ENCODE measurements around the gene XIRP2. TPM values are rescaled to one million over a fixed set of nuclear protein-coding genes. Genes with fewer than 3 reads are reported as not detected.
"Not testable (repeated sequence)": the region's sequence is repeated elsewhere in the genome, so short reads cannot be mapped to it uniquely, and the experiment has no call there.

XIRP2 gene
- total and polyA plus RNA-seq, 7 experiments from 2014 or later = not detected

GRCh38 chr2:167258712-167259111 lies 370.4 kb downstream of the XIRP2 start:
- no peaks in the 10 kb centered on the region for H3K27me3 ChIP-seq (ENCODE audit: control insufficient read depth in 2 of 2, insufficient read depth in 2 of 2, low read length in 2 of 2)
- no peaks in the 10 kb centered on the region for H3K4me1 ChIP-seq (ENCODE audit: control insufficient read depth in 2 of 2, insufficient read depth in 2 of 2, low read length in 2 of 2)
- no peak for ATAC-seq
- POLR2A ChIA-PET = no interaction called here
- DNase-seq = no peak
- Mint-ChIP-seq H3K4me1 (no peaks in the 10 kb centered on the region), H3K9me3 (peaks cover 0 to 3% (median 0%) of the 10 kb centered on the region in 11 donors), H3K36me3 (no peaks in the 10 kb centered on the region), H3K27me3 (no peaks in the 10 kb centered on the region), H3K4me3 (no peak overlapping the region), H3K27ac (no peak overlapping the region)
- H3K36me3 ChIP-seq (ENCODE audit: control insufficient read depth in 2 of 3, insufficient read depth in 3 of 3, low read length in 3 of 3) = no peaks in the 10 kb centered on the region
- intact Hi-C loops (cut with micrococcal nuclease) = no loop called here
- H3K4me3 ChIP-seq (ENCODE audit: low read length) = no peak overlapping the region
- H3K9me3 ChIP-seq (ENCODE audit: control insufficient read depth in 2 of 3, low read length in 3 of 3) = no peaks in the 10 kb centered on the region
- no peak overlapping the region for H3K27ac ChIP-seq (ENCODE audit: low read depth, low read length)
- CTCF ChIA-PET = no interaction called here

- Histone ChIP-seq H3K36me3 (ENCODE audit: control insufficient read depth in 2 of 3, insufficient read depth in 3 of 3, low read length in 3 of 3) (no peaks in the 10 kb centered on the region), H3K27ac (ENCODE audit: low read depth, low read length) (no peak overlapping the region), H3K9me3 (ENCODE audit: control insufficient read depth in 2 of 3, low read length in 3 of 3) (no peaks in the 10 kb centered on the region), H3K4me1 (ENCODE audit: control insufficient read depth in 2 of 2, insufficient read depth in 2 of 2, low read length in 2 of 2) (no peaks in the 10 kb centered on the region), H3K27me3 (ENCODE audit: control insufficient read depth in 2 of 2, insufficient read depth in 2 of 2, low read length in 2 of 2) (no peaks in the 10 kb centered on the region), H3K4me3 (ENCODE audit: low read length) (no peak overlapping the region)
- Mint-ChIP-seq H3K27me3 (peaks cover 0 to 4% (median 0%) of the 10 kb centered on the region in 5 donors), H3K4me3 (no peak overlapping the region), H3K27ac (no peak overlapping the region), H3K4me1 (no peaks in the 10 kb centered on the region), H3K36me3 (no peaks in the 10 kb centered on the region), H3K9me3 (peaks cover 5 to 28% (median 7%) of the 10 kb centered on the region in 11 donors)
- POLR2A ChIA-PET = no interaction called here
- CTCF ChIA-PET = interaction anchor here (0.5 kb wide), 1 partner anchor 154 kb away, joined by 3 read pairs; no protein-coding TSS in a partner anchor
- ATAC-seq (no peak), DNase-seq (no peak)
- intact Hi-C loops (cut with micrococcal nuclease) = no loop called here
Observed at GRCh38 chr2:167264380-167264779, 376.1 kb downstream of the XIRP2 start.

GRCh38 chr2:167265004-167265403 lies 376.7 kb downstream of the XIRP2 start:
- POLR2A ChIA-PET = no interaction called here

GRCh38 chr2:167265722-167266121 lies 377.4 kb downstream of the XIRP2 start:
- DNase-seq = no peak
- ATAC-seq = no peak

More at GRCh38 chr2:167265004-167265403, 376.7 kb downstream of the XIRP2 start:
- Histone ChIP-seq H3K27me3 (ENCODE audit: control insufficient read depth in 2 of 2, insufficient read depth in 2 of 2, low read length in 2 of 2) (no peaks in the 10 kb centered on the region), H3K36me3 (ENCODE audit: control insufficient read depth in 2 of 3, insufficient read depth in 3 of 3, low read length in 3 of 3) (no peaks in the 10 kb centered on the region), H3K4me1 (ENCODE audit: control insufficient read depth in 2 of 2, insufficient read depth in 2 of 2, low read length in 2 of 2) (no peaks in the 10 kb centered on the region), H3K4me3 (ENCODE audit: low read length) (no peak overlapping the region), H3K27ac (ENCODE audit: low read depth, low read length) (no peak overlapping the region), H3K9me3 (ENCODE audit: control insufficient read depth in 2 of 3, low read length in 3 of 3) (no peaks in the 10 kb centered on the region)
- Mint-ChIP-seq H3K4me3 (no peak overlapping the region), H3K27me3 (peaks cover 0 to 4% (median 0%) of the 10 kb centered on the region in 5 donors), H3K9me3 (peaks cover 6 to 33% (median 10%) of the 10 kb centered on the region in 11 donors), H3K4me1 (no peaks in the 10 kb centered on the region), H3K36me3 (no peaks in the 10 kb centered on the region), H3K27ac (no peak overlapping the region)
- CTCF ChIA-PET = interaction anchor here (0.5 kb wide), 1 partner anchor 153 kb away, joined by 3 read pairs; no protein-coding TSS in a partner anchor
- intact Hi-C loops (cut with micrococcal nuclease) = no loop called here
- ATAC-seq (no peak), DNase-seq (no peak)

GRCh38 chr2:167268245-167268644 lies 380.0 kb downstream of the XIRP2 start:
- ATAC-seq; H3K4me3 Mint-ChIP-seq; H3K27ac Mint-ChIP-seq; intact Hi-C loops (cut with micrococcal nuclease); H3K4me1 Mint-ChIP-seq; CTCF ChIA-PET; H3K27ac ChIP-seq (ENCODE audit: low read depth, low read length); H3K4me1 ChIP-seq (ENCODE audit: control insufficient read depth in 2 of 2, insufficient read depth in 2 of 2, low read length in 2 of 2); H3K9me3 ChIP-seq (ENCODE audit: control insufficient read depth in 2 of 3, low read length in 3 of 3); POLR2A ChIA-PET; H3K27me3 ChIP-seq (ENCODE audit: control insufficient read depth in 2 of 2, insufficient read depth in 2 of 2, low read length in 2 of 2); H3K36me3 ChIP-seq (ENCODE audit: control insufficient read depth in 2 of 3, insufficient read depth in 3 of 3, low read length in 3 of 3); DNase-seq; H3K27me3 Mint-ChIP-seq; H3K4me3 ChIP-seq (ENCODE audit: low read length); H3K36me3 Mint-ChIP-seq: not testable (repeated sequence)
- H3K9me3 Mint-ChIP-seq = peaks cover 6 to 33% (median 10%) of the 10 kb centered on the region in 11 donors

More at GRCh38 chr2:167265722-167266121, 377.4 kb downstream of the XIRP2 start:
- Histone ChIP-seq H3K36me3 (ENCODE audit: control insufficient read depth in 2 of 3, insufficient read depth in 3 of 3, low read length in 3 of 3) (no peaks in the 10 kb centered on the region), H3K27me3 (ENCODE audit: control insufficient read depth in 2 of 2, insufficient read depth in 2 of 2, low read length in 2 of 2) (no peaks in the 10 kb centered on the region), H3K9me3 (ENCODE audit: control insufficient read depth in 2 of 3, low read length in 3 of 3) (no peaks in the 10 kb centered on the region), H3K27ac (ENCODE audit: low read depth, low read length) (no peak overlapping the region), H3K4me3 (ENCODE audit: low read length) (no peak overlapping the region), H3K4me1 (ENCODE audit: control insufficient read depth in 2 of 2, insufficient read depth in 2 of 2, low read length in 2 of 2) (no peaks in the 10 kb centered on the region)
- ChIA-PET POLR2A (no interaction called here), CTCF (no interaction called here)
- Mint-ChIP-seq H3K36me3 (no peaks in the 10 kb centered on the region), H3K27ac (no peak overlapping the region), H3K4me1 (no peaks in the 10 kb centered on the region), H3K9me3 (peaks cover 6 to 33% (median 10%) of the 10 kb centered on the region in 11 donors), H3K27me3 (peaks cover 0 to 4% (median 0%) of the 10 kb centered on the region in 5 donors), H3K4me3 (no peak overlapping the region)
- intact Hi-C loops (cut with micrococcal nuclease) = no loop called here

- no peaks in the 10 kb centered on the region for H3K4me1 ChIP-seq (ENCODE audit: control insufficient read depth in 2 of 2, insufficient read depth in 2 of 2, low read length in 2 of 2)
- no peaks in the 10 kb centered on the region for H3K9me3 ChIP-seq (ENCODE audit: control insufficient read depth in 2 of 3, low read length in 3 of 3)
- Mint-ChIP-seq H3K27ac (no peak overlapping the region), H3K27me3 (peaks cover 0 to 6% (median 0%) of the 10 kb centered on the region in 5 donors), H3K4me3 (no peak overlapping the region), H3K9me3 (peaks cover 6 to 29% (median 11%) of the 10 kb centered on the region in 11 donors), H3K36me3 (no peaks in the 10 kb centered on the region), H3K4me1 (no peaks in the 10 kb centered on the region)
- CTCF ChIA-PET = no interaction called here
- POLR2A ChIA-PET = no interaction called here
- H3K36me3 ChIP-seq (ENCODE audit: control insufficient read depth in 2 of 3, insufficient read depth in 3 of 3, low read length in 3 of 3) = no peaks in the 10 kb centered on the region
- intact Hi-C loops (cut with micrococcal nuclease) = no loop called here
- ATAC-seq (no peak), DNase-seq (no peak)
- H3K27me3 ChIP-seq (ENCODE audit: control insufficient read depth in 2 of 2, insufficient read depth in 2 of 2, low read length in 2 of 2) = no peaks in the 10 kb centered on the region
- H3K4me3 ChIP-seq (ENCODE audit: low read length) = no peak overlapping the region
- H3K27ac ChIP-seq (ENCODE audit: low read depth, low read length) = no peak overlapping the region
Observed at GRCh38 chr2:167271932-167272331, 383.7 kb downstream of the XIRP2 start.

GRCh38 chr2:167275046-167275445 lies 386.8 kb downstream of the XIRP2 start:
- Mint-ChIP-seq H3K9me3 (peaks cover 0 to 5% (median 0%) of the 10 kb centered on the region in 11 donors), H3K36me3 (no peaks in the 10 kb centered on the region), H3K4me3 (no peak overlapping the region), H3K4me1 (no peaks in the 10 kb centered on the region), H3K27ac (peak overlapping the region in 1 of 9 donors; percentile 7), H3K27me3 (peaks cover 0 to 12% (median 0%) of the 10 kb centered on the region in 5 donors)
- Histone ChIP-seq H3K27me3 (ENCODE audit: control insufficient read depth in 2 of 2, insufficient read depth in 2 of 2, low read length in 2 of 2) (no peaks in the 10 kb centered on the region), H3K4me3 (ENCODE audit: low read length) (no peak overlapping the region), H3K9me3 (ENCODE audit: control insufficient read depth in 2 of 3, low read length in 3 of 3) (no peaks in the 10 kb centered on the region), H3K27ac (ENCODE audit: low read depth, low read length) (no peak overlapping the region), H3K36me3 (ENCODE audit: control insufficient read depth in 2 of 3, insufficient read depth in 3 of 3, low read length in 3 of 3) (no peaks in the 10 kb centered on the region), H3K4me1 (ENCODE audit: control insufficient read depth in 2 of 2, insufficient read depth in 2 of 2, low read length in 2 of 2) (no peaks in the 10 kb centered on the region)
- ChIA-PET POLR2A (no interaction called here), CTCF (no interaction called here)
- intact Hi-C loops (cut with micrococcal nuclease) = no loop called here
- DNase-seq = no peak
- no peak for ATAC-seq
